GM18498 (cell line): ENCODE measurements around the gene MCAM.

ENCODE experiments used
- ATAC-seq: cut with Tn5 transposase; IDR thresholded peaks from one replicate; pipeline ENCODE4 v1.9.1; 2021; ENCODE audit warnings: mild to moderate bottlenecking, moderate library complexity; ENCODE audit not compliant: unreplicated experiment

Gene MCAM

DNA sequence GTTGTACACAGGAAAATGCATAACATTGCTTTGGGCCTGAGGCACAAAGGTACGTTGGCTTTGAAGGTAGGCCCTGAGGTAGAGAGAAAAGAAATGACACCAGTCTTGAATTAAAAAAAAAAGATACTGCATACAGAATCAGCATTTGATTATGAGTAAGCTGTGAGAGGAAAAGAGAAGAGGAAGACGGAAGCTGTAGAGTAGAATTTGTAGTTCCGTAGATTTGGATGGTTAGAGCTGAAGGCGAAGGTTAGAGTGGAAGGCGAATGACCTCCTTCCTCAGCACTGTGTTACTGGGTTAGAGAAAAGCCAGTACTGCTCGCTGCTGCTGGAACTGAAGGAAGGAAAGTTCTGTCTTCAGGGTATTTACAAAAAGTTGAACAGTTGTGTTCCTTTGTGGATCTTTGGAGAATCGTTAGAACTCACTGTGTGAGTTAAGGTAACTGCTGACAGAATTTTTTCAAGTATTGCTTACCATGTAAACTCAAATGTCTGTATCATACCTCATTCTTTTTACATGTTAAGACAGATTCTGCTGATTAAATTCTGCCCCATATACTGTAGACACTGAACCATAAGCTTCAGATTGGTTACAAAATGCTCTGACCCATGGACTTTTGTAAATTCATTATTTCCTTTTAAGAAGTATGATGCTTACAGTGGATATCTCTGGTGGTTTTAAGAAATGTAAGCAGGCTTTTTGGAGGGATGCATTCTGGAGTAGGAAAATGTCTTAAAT is 50.2 kb downstream of the MCAM start:
- no peak for ATAC-seq

DNA sequence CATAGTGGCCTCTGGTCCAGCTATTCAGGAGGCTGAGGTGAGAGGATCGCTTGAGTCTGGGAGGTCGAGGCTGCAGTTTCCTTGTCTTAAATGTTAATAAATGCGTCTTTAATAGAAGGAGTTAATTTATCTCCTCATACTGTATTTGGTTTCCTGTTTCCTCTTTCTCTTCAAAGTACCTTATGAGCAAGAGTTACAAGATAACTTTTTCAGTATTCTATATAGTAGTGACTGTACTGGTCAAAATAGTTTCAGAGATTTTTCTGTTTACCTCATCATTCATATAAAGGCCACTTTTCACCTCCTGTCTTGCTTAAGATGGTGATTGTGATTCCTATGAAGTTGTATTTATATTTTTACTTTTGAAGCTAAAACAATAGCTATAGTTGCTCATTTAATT is 50.9 kb downstream of the MCAM start:
- ATAC-seq, result no peak

DNA sequence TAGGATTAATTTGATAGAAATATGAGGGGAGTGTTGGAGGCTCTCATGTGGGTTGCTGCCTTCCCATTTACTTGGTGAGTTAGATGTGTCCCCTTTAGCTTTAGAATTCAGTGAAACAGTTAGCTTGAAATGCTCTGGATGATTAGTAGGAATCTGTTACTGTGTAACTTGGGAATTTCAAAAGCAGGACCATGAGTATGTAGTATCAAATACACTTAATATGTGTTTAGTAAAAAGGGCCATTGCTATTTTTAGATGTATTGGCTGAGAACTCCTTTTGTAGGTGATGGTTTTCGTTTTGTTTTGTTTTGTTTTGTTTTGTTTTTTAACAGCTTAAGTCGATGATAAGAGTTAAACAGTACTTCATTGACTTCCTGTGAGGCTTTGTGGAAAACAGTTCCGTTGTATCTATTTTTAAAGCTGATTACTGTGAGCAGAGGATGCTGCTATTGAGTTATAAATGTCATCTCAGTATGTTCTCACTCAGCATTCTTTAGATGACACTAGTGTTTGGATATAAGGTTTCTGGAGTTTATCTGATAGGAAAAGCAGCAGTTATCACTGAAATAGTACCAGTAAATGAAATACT is 53.5 kb downstream of the MCAM start:
- no peak for ATAC-seq

DNA sequence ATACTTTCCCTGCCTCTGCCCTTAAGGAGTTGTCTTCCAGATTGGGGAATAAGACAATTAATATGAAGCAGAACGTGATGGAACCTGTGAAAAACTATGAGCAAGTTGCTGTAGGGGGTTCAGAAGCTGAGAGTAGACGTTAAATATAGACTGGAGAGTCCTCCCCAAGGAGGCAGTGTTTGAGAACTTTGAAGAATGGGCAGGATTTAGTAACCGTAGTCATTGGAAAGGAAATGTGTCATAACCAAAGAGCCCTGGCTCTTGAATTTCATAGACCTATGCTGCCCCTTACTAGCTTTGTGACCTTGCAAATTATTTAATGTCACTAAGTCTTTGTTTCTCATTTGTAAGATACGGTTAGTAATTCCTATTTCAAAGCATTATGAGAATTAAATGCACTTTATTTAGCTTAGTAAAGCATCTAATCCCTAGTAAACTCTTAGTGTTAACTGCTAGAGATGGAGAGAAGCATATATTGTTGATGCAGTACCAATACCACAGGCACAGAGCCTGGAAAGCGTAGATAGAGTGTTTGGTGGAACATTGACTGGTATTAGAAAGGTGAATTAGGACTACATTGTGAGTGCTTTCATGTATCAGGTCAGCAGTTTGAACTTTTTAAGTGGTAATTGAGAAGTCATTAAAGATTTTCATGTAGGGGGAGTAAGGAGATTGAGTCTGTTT is 54.1 kb downstream of the MCAM start:
- ATAC-seq, result no peak

DNA sequence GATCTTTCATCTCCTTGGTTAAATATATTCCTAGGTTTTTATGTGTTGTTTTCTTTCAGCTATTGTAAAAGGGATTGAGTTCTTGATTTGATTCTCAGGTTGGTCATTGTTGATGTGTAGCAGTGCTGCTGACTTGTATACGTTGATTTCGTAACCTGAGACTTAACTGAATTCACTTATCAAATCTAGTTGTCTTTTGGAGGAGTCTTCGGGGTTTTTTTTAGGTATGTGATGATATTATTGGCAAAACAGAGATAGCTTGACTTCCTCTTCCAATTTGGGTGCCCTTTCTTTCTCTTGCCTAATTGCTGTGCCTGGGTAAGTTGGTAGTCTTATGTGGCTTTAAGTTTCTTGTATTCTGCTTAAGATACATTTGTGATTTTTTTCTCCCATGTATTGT is 57.9 kb downstream of the MCAM start:
- no peak for ATAC-seq
